HG02763 (cell line): ENCODE results near the gene CREG2.

ENCODE experiments used
- ATAC-seq: cut with Tn5 transposase; IDR thresholded peaks from one replicate; pipeline ENCODE4 v1.9.1; 2021; ENCODE audit warnings: mild to moderate bottlenecking, moderate library complexity; ENCODE audit not compliant: unreplicated experiment

Gene CREG2

GRCh38 chr2:101410114-101410513 lies 22.8 kb upstream of the CREG2 start:
- no peak for ATAC-seq

GRCh38 chr2:101409699-101410098 lies 22.4 kb upstream of the CREG2 start:
- no peak for ATAC-seq

DNA sequence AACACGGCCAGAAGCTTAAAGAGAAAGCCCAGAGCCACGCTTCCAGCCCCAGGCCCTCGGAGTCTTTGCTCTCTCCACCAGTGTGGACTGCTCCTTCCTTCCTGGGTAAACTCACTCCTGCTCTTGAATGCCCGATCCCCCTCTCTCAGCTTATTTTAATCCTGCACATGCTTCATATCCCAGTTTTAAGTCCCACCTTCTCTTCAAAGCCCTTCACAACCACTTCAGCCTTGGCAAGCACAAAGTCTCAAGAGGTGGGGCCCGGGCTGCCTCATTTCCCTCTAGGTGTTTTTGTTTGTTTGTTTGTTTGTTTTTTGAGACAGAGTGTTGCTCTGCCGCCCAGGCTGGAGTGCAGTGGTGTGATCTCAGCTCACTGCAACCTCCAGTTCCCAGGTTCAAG lies 21.6 kb upstream of the CREG2 start:
- ATAC-seq = no peak

DNA sequence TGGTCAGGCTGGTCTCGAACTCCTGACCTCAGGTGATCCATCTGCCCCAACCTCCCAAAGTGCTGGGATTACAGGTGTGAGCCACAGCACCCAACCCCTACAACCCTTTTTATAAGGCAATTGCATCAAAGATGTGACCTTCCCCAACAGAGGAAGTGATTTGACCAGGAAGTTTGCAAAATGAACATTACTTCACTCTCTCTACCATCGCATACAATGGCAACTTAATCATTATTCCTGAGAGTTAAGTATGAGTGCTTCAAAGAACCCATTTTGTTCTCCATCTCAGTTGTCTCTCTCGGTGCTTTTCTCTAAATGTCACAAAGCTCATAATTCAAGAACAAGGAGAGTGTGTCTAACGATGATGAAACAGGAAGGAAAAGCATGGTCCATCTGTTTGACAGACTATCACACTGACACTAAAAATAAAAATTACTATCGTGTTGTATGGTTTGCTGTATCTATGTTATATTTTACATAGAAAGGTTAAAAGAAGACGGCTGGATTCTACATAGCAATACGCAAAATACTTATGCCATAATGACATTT lies 18.1 kb upstream of the CREG2 start:
- no peak for ATAC-seq

- ATAC-seq = no peak
Observed at GRCh38 chr2:101403745-101404144, 16.4 kb upstream of the CREG2 start.

DNA sequence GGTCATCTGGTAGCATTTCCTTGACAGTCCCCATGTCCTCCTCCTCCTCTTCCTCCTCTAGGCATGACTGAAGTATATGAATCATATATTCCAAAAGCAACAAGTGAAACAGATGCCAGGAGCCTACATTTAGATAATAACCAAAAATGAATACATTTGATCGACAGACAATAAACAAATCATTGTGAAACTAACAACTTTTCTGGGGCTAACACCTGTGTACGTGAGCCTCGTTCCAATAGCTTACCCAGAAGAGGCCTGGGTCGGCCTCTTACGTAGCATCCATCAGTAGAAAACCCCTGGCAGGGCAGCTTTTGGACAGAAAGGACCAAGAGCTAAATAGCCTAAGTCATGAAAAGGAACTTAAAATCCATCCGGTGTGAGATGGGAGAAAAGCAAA lies 15.3 kb upstream of the CREG2 start:
- no peak for ATAC-seq

DNA sequence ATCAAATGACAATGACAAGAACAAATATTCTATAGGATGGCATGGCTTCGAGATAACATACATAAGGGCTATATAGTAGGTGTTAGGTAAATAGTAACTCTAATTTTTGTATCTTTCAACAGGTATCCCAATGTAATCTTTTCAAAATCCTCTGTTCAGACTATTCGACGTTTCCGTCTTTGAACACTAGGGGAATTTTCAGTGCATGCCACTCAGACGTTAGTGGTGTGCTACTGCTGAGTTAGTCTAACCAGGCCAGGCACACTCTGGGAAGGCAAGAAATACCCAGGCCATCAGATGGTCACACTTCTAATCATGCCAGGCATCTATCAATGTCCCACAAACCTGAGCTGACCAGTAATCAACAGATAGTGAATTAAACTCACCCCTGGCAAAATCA lies 14.6 kb upstream of the CREG2 start:
- ATAC-seq = no peak

- ATAC-seq = no peak
Observed at GRCh38 chr2:101401326-101401665, 14.0 kb upstream of the CREG2 start.

GRCh38 chr2:101400506-101401325 lies 13.4 kb upstream of the CREG2 start:
- ATAC-seq = no peak

- no peak for ATAC-seq
Observed at GRCh38 chr2:101400048-101400447, 12.7 kb upstream of the CREG2 start.

GRCh38 chr2:101399021-101399799 lies 11.9 kb upstream of the CREG2 start:
- no peak for ATAC-seq

DNA sequence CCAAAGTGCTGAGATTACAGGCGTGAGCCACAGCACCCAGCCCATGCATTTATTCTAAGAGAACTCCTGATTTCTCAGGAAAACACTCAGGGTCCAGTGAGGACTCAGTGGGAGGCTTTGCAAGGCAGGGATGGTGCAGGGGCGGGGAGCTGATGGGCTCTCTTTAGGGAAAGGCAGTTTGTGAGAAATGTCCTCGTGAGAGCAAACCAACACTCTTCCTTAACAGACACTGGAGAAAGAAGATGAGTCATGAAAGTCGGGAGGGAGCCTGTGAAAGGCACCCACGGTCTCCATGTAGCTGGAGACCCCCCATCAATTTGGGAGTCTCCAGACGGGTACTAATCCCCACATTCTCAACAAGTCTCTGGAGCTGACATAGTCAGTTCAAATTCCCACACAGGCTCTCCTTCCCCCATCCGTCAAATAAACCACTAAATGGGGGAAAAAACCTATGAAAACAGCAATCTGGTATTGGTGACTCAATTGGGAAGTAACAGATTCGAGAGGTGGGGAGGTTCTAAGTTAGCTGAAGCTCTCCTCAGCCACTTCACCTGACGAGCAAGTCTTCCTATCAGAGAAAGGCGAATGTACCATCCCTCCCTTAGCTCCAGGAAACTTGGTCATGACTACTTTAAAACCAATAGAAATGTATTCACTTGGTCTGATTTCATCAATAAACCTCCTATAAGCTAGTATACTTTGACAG lies 11.0 kb upstream of the CREG2 start:
- no peak for ATAC-seq

GRCh38 chr2:101396316-101396717 lies 9.0 kb upstream of the CREG2 start:
- no peak for ATAC-seq

DNA sequence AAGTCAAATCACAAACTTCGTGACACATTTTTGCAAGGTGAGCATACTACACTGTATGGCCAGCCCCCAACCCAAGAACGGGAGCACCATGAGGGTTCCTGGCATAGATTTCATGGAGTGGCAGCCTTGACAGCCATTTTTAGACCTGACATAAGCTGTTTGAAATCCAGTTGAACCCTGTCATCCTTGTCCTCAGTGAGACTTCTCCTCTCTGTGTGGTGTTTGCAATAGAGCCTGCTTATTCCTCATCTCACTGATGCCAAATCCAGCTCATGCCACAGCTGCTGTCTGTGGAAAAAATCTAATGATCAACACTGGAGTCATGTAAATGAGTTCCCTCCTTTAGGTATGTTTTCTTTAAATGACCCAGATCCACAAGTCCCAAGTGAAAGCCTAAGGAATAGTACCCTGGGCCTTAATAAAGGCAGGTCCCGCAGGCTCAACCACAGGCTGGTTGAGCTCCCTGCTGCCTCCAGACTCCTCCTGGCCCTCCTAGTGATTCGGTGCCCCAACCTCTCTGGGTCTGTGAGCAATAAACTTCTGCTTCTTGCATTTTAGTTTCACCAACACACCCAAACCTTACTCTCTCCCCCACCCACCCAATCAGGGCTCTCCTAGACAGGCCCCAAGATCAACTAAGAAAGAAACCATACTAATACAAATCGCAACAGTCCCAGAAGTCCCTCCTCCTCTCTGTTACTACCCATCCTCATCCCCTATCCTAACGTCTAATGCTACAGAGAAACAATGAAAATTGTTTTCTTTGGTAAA lies 8.4 kb upstream of the CREG2 start:
- no peak for ATAC-seq

GRCh38 chr2:101388232-101388631 lies 929 bp upstream of the CREG2 start:
- ATAC-seq = no peak

GRCh38 chr2:101386599-101387150 lies 628 bp downstream of the CREG2 start:
- no peak for ATAC-seq

DNA sequence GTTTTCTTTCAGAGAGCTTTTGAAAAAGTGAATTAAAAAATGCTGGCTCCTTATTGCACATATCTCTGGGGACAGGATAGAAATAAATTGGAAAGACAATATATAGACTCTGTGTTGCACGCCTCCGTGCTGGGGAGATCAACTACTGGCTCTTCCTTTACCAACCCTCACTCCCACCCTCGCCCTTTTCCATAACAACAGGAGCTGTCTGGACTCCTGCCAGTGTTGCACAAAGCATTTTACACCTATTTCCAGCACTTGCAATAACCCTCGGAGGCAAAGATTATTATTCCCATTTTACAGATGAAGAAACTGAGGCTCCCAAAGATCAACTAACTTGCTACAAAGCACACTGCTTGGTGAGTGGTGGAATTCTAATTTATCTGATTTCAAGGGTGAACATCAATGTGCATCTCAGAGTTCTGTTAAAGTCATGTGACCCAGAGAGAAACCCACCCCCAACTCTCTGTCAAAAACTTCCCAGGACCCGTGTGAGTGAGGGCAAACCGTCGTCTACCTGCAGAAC lies 4.2 kb downstream of the CREG2 start:
- no peak for ATAC-seq

GRCh38 chr2:101382442-101382841 lies 4.9 kb downstream of the CREG2 start:
- ATAC-seq = no peak

DNA sequence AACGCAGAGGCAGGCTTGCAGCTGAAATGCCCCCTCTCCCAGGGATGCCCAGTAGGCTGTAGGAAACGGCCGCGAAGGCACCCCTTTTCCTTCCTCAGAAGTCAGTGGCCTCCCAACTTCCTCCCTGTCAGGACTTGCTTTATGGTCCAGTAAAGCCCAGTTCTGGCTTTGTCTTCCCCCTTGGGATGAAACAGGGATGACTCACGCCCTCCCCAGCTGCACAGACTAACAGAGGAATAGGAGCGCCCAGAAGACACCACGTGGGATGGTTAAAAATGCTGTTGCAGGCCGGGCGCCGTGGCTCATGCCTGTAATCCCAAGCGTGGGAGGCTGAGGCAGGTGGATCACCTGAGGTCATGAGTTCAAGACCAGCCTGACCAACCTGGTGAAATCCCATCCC lies 6.9 kb downstream of the CREG2 start:
- ATAC-seq = no peak

- no peak for ATAC-seq
Observed at GRCh38 chr2:101379091-101379490, 8.2 kb downstream of the CREG2 start.
